Measurements from ENCODE around the gene MAMSTR.
"Not testable (repeated sequence)": the region's sequence is repeated elsewhere in the genome, so short reads cannot be mapped to it uniquely, and the experiment has no call there.

Gene MAMSTR

GRCh38 chr19:48683349-48683748 is 36.2 kb downstream of the MAMSTR start:
- DNase-seq, result no peak

- no peak for DNase-seq
Measured at GRCh38 chr19:48681127-48681470, 38.4 kb downstream of the MAMSTR start.

- DNase-seq, result no peak
Measured at GRCh38 chr19:48680436-48681126, 38.9 kb downstream of the MAMSTR start.

- not testable (repeated sequence) for DNase-seq
Measured at GRCh38 chr19:48680006-48680405, 39.5 kb downstream of the MAMSTR start.

- no peak for DNase-seq
Measured at GRCh38 chr19:48678201-48678600, 41.3 kb downstream of the MAMSTR start.

GRCh38 chr19:48676887-48677286 is 42.6 kb downstream of the MAMSTR start:
- DNase-seq, result no peak

GRCh38 chr19:48676487-48676886 is 43.0 kb downstream of the MAMSTR start:
- no peak for DNase-seq

GRCh38 chr19:48674921-48675824 is 44.4 kb downstream of the MAMSTR start:
- no peak for DNase-seq

GRCh38 chr19:48674216-48674809 is 45.2 kb downstream of the MAMSTR start:
- no peak for DNase-seq

- no peak for DNase-seq
Measured at GRCh38 chr19:48673436-48674100, 46.0 kb downstream of the MAMSTR start.

GRCh38 chr19:48672994-48673393 is 46.5 kb downstream of the MAMSTR start, which contains the start of gene NTN5:
Gene NTN5 (minus strand): TSS chr19:48673017. CDS start chr19:48670986, 2,031 bp downstream.
- DNase-seq, result no peak

- no peak for DNase-seq
Measured at GRCh38 chr19:48671446-48671995, 48.0 kb downstream of the MAMSTR start.

- no peak for DNase-seq
Measured at GRCh38 chr19:48670699-48671445, 48.7 kb downstream of the MAMSTR start.

- DNase-seq, result no peak
Measured at GRCh38 chr19:48669903-48670668, 49.4 kb downstream of the MAMSTR start.

- no peak for DNase-seq
Measured at GRCh38 chr19:48668761-48669160, 50.8 kb downstream of the MAMSTR start.

- no peak for DNase-seq
Measured at GRCh38 chr19:48668332-48668731, 51.2 kb downstream of the MAMSTR start.

- no peak for DNase-seq
Measured at GRCh38 chr19:48665786-48666185, 53.7 kb downstream of the MAMSTR start.

- DNase-seq, result no peak
Measured at GRCh38 chr19:48664476-48664875, 55.0 kb downstream of the MAMSTR start.

GRCh38 chr19:48663667-48664066 is 55.9 kb downstream of the MAMSTR start:
- no peak for DNase-seq
